GM21390 (cell line): ENCODE results near the gene SULT1A2.
"Not testable (repeated sequence)": the region's sequence is repeated elsewhere in the genome, so short reads cannot be mapped to it uniquely, and the experiment has no call there.

Source experiments
- ATAC-seq: cut with Tn5 transposase; IDR thresholded peaks from one replicate; pipeline ENCODE4 v1.9.1; 2021; ENCODE audit not compliant: unreplicated experiment

The SULT1A2 gene

GRCh38 chr16:28592511-28592910 lies 4.3 kb downstream of the SULT1A2 start:
- ATAC-seq, result no peak

- ATAC-seq, result no peak
These were observed 5.5 kb downstream of the SULT1A2 start for GRCh38 chr16:28591355-28591754.

GRCh38 chr16:28590384-28591340 lies 6.2 kb downstream of the SULT1A2 start:
- no peak for ATAC-seq

GRCh38 chr16:28589930-28590329 lies 6.9 kb downstream of the SULT1A2 start:
- no peak for ATAC-seq

- no peak for ATAC-seq
These were observed 7.8 kb downstream of the SULT1A2 start for GRCh38 chr16:28589069-28589468.

GRCh38 chr16:28587386-28587785 lies 9.5 kb downstream of the SULT1A2 start:
- ATAC-seq, result no peak

- ATAC-seq, result no peak
These were observed 10.4 kb downstream of the SULT1A2 start for GRCh38 chr16:28586466-28586865.

GRCh38 chr16:28585674-28586073 lies 11.2 kb downstream of the SULT1A2 start:
- no peak for ATAC-seq

- ATAC-seq, result no peak
These were observed 16.0 kb downstream of the SULT1A2 start for GRCh38 chr16:28580726-28581315.

- ATAC-seq, result no peak
These were observed 21.3 kb downstream of the SULT1A2 start for GRCh38 chr16:28575446-28576109.

GRCh38 chr16:28574925-28575324 lies 21.9 kb downstream of the SULT1A2 start:
- ATAC-seq, result no peak

- ATAC-seq, result no peak
These were observed 22.8 kb downstream of the SULT1A2 start for GRCh38 chr16:28573738-28574718.

- ATAC-seq, result no peak
These were observed 23.9 kb downstream of the SULT1A2 start for GRCh38 chr16:28572696-28573510.

- ATAC-seq, result no peak
These were observed 26.7 kb downstream of the SULT1A2 start for GRCh38 chr16:28569968-28570752.

GRCh38 chr16:28569021-28569420 lies 27.8 kb downstream of the SULT1A2 start:
- ATAC-seq, result no peak

GRCh38 chr16:28567292-28567691 lies 29.6 kb downstream of the SULT1A2 start:
- no peak for ATAC-seq

- not testable (repeated sequence) for ATAC-seq
These were observed 30.5 kb downstream of the SULT1A2 start for GRCh38 chr16:28566233-28566925.

- no peak for ATAC-seq
These were observed 33.6 kb downstream of the SULT1A2 start for GRCh38 chr16:28563218-28563617.
